ENCODE data around the gene STAC2.

The STAC2 gene

DNA sequence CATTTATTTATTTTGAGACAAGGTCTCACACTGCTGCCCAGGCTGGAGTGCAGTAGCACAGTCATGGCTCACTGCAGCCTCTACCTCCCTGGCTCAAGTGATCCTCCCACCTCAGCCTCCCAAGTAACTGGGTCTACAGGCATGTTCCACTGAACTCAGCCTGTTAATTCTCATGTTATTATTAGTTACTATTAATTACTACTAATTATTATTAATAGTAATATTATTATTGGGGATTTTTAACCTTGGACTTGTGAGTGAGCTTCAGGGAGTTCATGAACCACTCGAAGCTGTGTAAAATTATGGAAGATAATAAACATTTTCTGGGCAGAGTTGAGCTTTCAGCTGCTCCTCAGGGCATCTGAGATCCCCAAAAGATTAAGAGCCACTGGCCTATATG is 4.6 kb upstream of the STAC2 start:
- no peak overlapping the region for H3K27ac ChIP-seq
- no peak overlapping the region for H3K4me3 ChIP-seq (ENCODE audit: low read depth, low read length)
- peaks cover 8% of the 10 kb centered on the region for H3K27me3 ChIP-seq (replicated peaks)
- DNase-seq = no peak
- TF ChIP-seq CTCF (IDR thresholded peaks at IDR 0.05; ENCODE audit: low read depth, low read length, missing control alignments) = no peak
- in situ Hi-C loops (cut with HindIII; ENCODE audit: low pct_ligation_motif_present, low sequenced_read_pairs) = no loop called here
- no peaks in the 10 kb centered on the region for H3K36me3 ChIP-seq (replicated peaks)

DNA sequence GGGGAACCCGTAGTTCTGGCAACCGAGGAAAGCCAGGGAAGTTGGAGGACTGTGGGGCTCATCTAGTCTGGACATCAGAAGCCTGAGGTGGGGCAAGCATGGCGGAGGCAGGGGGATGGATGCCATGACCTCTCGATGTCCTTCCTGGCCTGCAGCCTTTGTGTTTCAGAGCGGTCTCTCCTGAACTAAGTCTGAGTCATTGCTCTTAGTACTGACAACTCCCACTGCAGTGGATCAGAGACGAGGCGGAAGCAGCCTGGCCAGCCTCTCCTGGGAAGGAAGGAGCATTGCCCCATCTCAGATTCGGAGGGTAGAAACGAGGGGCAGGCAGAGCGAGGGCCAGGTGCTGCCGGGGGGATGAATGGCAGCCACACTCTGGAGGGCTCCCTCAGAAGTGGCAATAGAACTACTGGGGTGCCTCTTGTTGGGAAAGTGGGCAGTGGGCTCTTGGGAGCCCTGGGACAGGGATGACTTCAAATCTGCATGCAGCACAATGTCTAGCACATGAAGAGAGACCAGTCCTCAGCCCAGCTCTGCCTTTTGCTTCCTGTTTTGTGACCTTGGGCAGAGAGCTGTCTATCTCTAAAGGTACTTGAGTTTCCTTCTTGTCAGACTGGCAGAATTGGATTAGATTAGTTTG is 3.6 kb upstream of the STAC2 start:
- in situ Hi-C loops (cut with HindIII; ENCODE audit: low pct_ligation_motif_present, low sequenced_read_pairs) = no loop called here
- TF ChIP-seq CTCF (IDR thresholded peaks at IDR 0.05; ENCODE audit: low read depth, low read length, missing control alignments) = no peak
- Histone ChIP-seq H3K36me3 (replicated peaks) (no peaks in the 10 kb centered on the region), H3K27me3 (replicated peaks) (peaks cover 17% of the 10 kb centered on the region), H3K4me3 (ENCODE audit: low read depth, low read length) (no peak overlapping the region), H3K27ac (no peak overlapping the region)
- DNase-seq = peak; percentile 59

GRCh38 chr17:39227364-39227919 is 1.7 kb upstream of the STAC2 start:
- no peak overlapping the region for H3K27ac ChIP-seq
- H3K4me3 ChIP-seq (ENCODE audit: low read depth, low read length) = no peak overlapping the region
- in situ Hi-C loops (cut with HindIII; ENCODE audit: low pct_ligation_motif_present, low sequenced_read_pairs) = no loop called here
- no peak for TF ChIP-seq CTCF (IDR thresholded peaks at IDR 0.05; ENCODE audit: low read depth, low read length, missing control alignments)
- no peaks in the 10 kb centered on the region for H3K36me3 ChIP-seq (replicated peaks)
- DNase-seq = no peak
- H3K27me3 ChIP-seq (replicated peaks) = peaks cover 19% of the 10 kb centered on the region

- no peaks in the 10 kb centered on the region for H3K36me3 ChIP-seq (replicated peaks)
- TF ChIP-seq CTCF (IDR thresholded peaks at IDR 0.05; ENCODE audit: low read depth, low read length, missing control alignments) = no peak
- H3K4me3 ChIP-seq (ENCODE audit: low read depth, low read length) = peak overlapping the region; percentile 38
- H3K27me3 ChIP-seq (replicated peaks) = peaks cover 19% of the 10 kb centered on the region
- no peak for DNase-seq
- in situ Hi-C loops (cut with HindIII; ENCODE audit: low pct_ligation_motif_present, low sequenced_read_pairs) = no loop called here
- no peak overlapping the region for H3K27ac ChIP-seq
Measured at GRCh38 chr17:39225959-39226683, 376 bp upstream of the STAC2 start.

- H3K27me3 ChIP-seq (replicated peaks) = peaks cover 19% of the 10 kb centered on the region
- in situ Hi-C loops (cut with HindIII; ENCODE audit: low pct_ligation_motif_present, low sequenced_read_pairs) = no loop called here
- no peak overlapping the region for H3K27ac ChIP-seq
- no peak for TF ChIP-seq CTCF (IDR thresholded peaks at IDR 0.05; ENCODE audit: low read depth, low read length, missing control alignments)
- no peaks in the 10 kb centered on the region for H3K36me3 ChIP-seq (replicated peaks)
- DNase-seq = no peak
- H3K4me3 ChIP-seq (ENCODE audit: low read depth, low read length) = no peak overlapping the region
Measured at GRCh38 chr17:39224778-39225307, 902 bp downstream of the STAC2 start.

Data from brain microvascular endothelial cell (primary cell).